Liver (tissue), 9 donors: ENCODE results near the gene PNMA1. TPM values are rescaled to one million over a fixed set of nuclear protein-coding genes. Genes with fewer than 3 reads are reported as not detected.

Experiments
- DNase-seq: peaks from one replicate; pipeline ENCODE4 v3.0.0-alpha.2; 2017; ENCODE audit warnings: low spot score
- H3K27ac ChIP-seq, 2 donors: one replicate each; pipeline ENCODE4 v1.7.0; 2013; ENCODE audit warnings: inconsistent platforms in 2 of 2, low read length in 2 of 2, control low read depth in 1 of 2, low read depth in 1 of 2, mild to moderate bottlenecking in 1 of 2
- H3K27me3 ChIP-seq, 4 donors: one replicate each; pipeline versions ENCODE4 v1.6.1 to v1.7.0; 2013; ENCODE audit warnings: low read length in 3 of 4, inconsistent platforms in 1 of 4, mild to moderate bottlenecking in 1 of 4, moderate library complexity in 1 of 4; ENCODE audit not compliant: control insufficient read depth in 4 of 4, insufficient read depth in 4 of 4
- H3K36me3 ChIP-seq, 4 donors: one replicate each; pipeline versions ENCODE4 v1.6.1 to v1.7.0; 2013; ENCODE audit warnings: low read length in 3 of 4, mild to moderate bottlenecking in 3 of 4, low read depth in 1 of 4, moderate library complexity in 1 of 4; ENCODE audit not compliant: control insufficient read depth in 4 of 4, insufficient read depth in 3 of 4
- H3K4me1 ChIP-seq, 4 donors: one replicate each; pipeline versions ENCODE4 v1.6.1 to v1.7.0; 2013; ENCODE audit warnings: low read length in 3 of 4, mild to moderate bottlenecking in 3 of 4, moderate library complexity in 1 of 4; ENCODE audit not compliant: control insufficient read depth in 4 of 4, insufficient read depth in 4 of 4
- H3K4me3 ChIP-seq, 3 donors: one replicate each; pipeline versions ENCODE4 v1.6.1 to v1.7.0; 2013; ENCODE audit warnings: low read length in 3 of 3, control low read depth in 1 of 3, low read depth in 1 of 3, mild to moderate bottlenecking in 1 of 3
- H3K9ac ChIP-seq, 2 donors: one replicate each; pipeline ENCODE4 v1.7.0; 2013; ENCODE audit warnings: low read length in 2 of 2, mild to moderate bottlenecking in 2 of 2, moderate library complexity in 2 of 2, control low read depth in 1 of 2, low read depth in 1 of 2
- H3K9me3 ChIP-seq, 4 donors: one replicate each; pipeline versions ENCODE4 v1.6.1 to v1.7.0; 2013; ENCODE audit warnings: low read length in 3 of 4; ENCODE audit not compliant: control insufficient read depth in 4 of 4
- FOXA2 ChIP-seq: IDR thresholded peaks from 2 replicates; pipeline ENCODE4 v1.6.1; 2016; ENCODE audit warnings: antibody characterized with exemption
- GABPA ChIP-seq, 2 donors: IDR thresholded peaks in 1 of 2; conservative IDR thresholded peaks in 1 of 2; 2 replicates each; pipeline ENCODE4 v1.6.1; 2016; ENCODE audit warnings: antibody characterized with exemption in 2 of 2, mild to moderate bottlenecking in 1 of 2, moderate library complexity in 1 of 2
- HNF4A ChIP-seq, 2 donors: conservative IDR thresholded peaks; 2 replicates each; pipeline ENCODE4 v1.6.1; 2016; ENCODE audit warnings: antibody characterized with exemption in 2 of 2, mild to moderate bottlenecking in 2 of 2
- HNF4G ChIP-seq: IDR thresholded peaks from 2 replicates; pipeline ENCODE4 v1.6.1; 2016; ENCODE audit warnings: antibody characterized with exemption
- JUND ChIP-seq, 2 donors: IDR thresholded peaks; 2 replicates each; pipeline ENCODE4 v1.6.1; 2016; ENCODE audit warnings: antibody characterized with exemption in 2 of 2
- NR2F2 ChIP-seq: IDR thresholded peaks from 2 replicates; pipeline ENCODE4 v1.6.1; 2016; ENCODE audit warnings: antibody characterized with exemption
- RXRA ChIP-seq, 2 donors: IDR thresholded peaks; 2 replicates each; pipeline ENCODE4 v1.6.1; 2017 to 2018; ENCODE audit warnings: antibody characterized with exemption in 2 of 2, mild to moderate bottlenecking in 1 of 2
- SP1 ChIP-seq: IDR thresholded peaks from 2 replicates; pipeline ENCODE4 v1.6.1; 2018; ENCODE audit warnings: antibody characterized with exemption, mild to moderate bottlenecking
- YY1 ChIP-seq: IDR thresholded peaks from 2 replicates; pipeline ENCODE4 v1.6.1; 2016; ENCODE audit warnings: antibody characterized with exemption, mild to moderate bottlenecking
- WGBS: extraction: QIAGEN DNeasy Blood & Tissue Kit; methylation state at CpG from one replicate; pipeline ENCODE4 v1.1.7; 2013; 5-methylcytosine and 5-hydroxymethylcytosine counted together
- polyA plus RNA-seq, 2 donors: library from polyadenylated mRNA; stranded (reverse) in 1 of 2; unstranded in 1 of 2; fragments of 200-250 nt in 1 of 2; fragments of >200 nt in 1 of 2; fragmentation: Nextera tagmentation in 1 of 2; extraction: Ambion mirVana in 1 of 2; gene quantifications; one replicate each; pipeline versions ENCODE4 v1.2.1 to v1.2.3, GENCODE V29; 2013 to 2015
- total RNA-seq, 2 donors: library from RNA; depleted of rRNA; stranded (reverse); fragments of >200 nt; gene quantifications; one replicate each; pipeline ENCODE4 v1.2.3, GENCODE V29; 2014
- TF ChIP-seq, protein P1 (sequence below): IDR thresholded peaks from 2 replicates; pipeline ENCODE4 v1.6.1; 2016; ENCODE audit warnings: antibody characterized with exemption, mild to moderate bottlenecking
- TF ChIP-seq, protein P2 (sequence below): IDR thresholded peaks from 2 replicates; pipeline ENCODE4 v1.6.1; 2016; ENCODE audit warnings: antibody characterized with exemption
- TF ChIP-seq, protein P3 (sequence below): IDR thresholded peaks from 2 replicates; pipeline ENCODE4 v1.6.1; 2016; ENCODE audit warnings: antibody characterized with exemption
- donor health status: healthy.
- donor health status: healthy.
- donor health status: healthy.
- donor health status: healthy.
- donor health status: healthy.

The PNMA1 gene
- total and polyA plus RNA-seq, 4 donors = 2.3 to 10.4 (median 3.4) TPM

DNA sequence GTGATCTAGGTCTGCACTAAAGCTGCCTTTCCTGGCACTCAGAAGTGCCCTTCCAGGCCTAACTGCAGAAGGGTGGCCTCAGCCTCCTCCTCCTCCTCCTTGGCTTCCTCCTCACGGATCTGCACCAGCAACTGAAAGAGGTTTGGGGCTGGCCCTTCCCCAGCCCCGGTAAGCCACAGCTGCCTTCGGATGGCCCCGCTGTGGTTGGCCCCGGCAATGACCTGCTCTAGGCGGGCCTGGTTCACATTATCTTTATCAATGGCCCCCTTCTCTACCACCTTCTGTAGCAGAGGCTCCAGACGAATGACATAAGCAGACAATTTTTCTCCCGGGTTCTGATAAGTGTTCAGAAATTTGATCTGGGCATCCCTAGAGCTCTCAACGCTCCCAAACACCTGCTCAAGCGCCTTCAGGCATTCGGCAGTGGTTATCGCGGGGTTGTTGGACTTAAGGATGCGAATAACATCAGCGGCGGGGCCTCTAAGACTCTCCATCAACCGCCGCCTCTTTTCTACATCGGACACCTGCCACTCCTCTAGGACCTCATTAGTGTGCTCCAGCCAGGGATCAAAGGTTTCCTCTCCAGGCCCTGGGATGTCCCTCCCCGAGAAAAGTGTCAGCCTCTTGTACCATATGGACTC lies 1.5 kb downstream of the PNMA1 start:
- H3K27me3 ChIP-seq = no peaks in the 10 kb centered on the region
- TF ChIP-seq JUND (IDR thresholded peaks at IDR 0.05) (no peak), HNF4G (no peak)
- no peaks in the 10 kb centered on the region for H3K9me3 ChIP-seq
- peaks cover 0 to 18% (median 6%) of the 10 kb centered on the region in 4 donors for H3K36me3 ChIP-seq
- H3K4me3 ChIP-seq = peak overlapping the region in 2 of 3 donors; percentile 55 to 78
- H3K9ac ChIP-seq = peak overlapping the region in 1 of 2 donors; percentile 20
- peak overlapping the region; percentile 15 to 21 for H3K27ac ChIP-seq
- no peak for DNase-seq
- WGBS = 61% methylated on average over 20 of the region's 20 CpGs
- peaks cover 5 to 11% (median 7%) of the 10 kb centered on the region in 4 donors for H3K4me1 ChIP-seq

DNA sequence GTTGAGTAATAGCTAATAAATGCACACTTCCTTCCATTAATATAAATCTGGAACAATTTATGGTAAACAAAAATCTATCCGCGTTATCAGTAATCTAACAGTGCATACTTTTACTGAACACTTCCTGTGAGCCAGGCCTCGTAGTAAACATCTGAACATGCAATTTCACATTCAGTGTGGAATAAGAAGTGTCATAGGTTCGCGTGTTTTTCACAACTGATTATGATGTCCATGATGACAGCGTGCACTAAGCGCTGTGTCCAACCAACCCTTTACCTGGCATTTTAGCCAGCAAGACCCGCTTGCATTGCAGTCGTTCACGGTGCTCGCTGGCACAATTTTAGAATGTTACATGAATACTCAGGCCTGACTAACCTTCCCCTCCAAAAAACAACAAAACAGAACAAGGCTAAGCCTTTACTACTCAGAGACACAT lies 2.1 kb downstream of the PNMA1 start:
- no peak for TF ChIP-seq RXRA (IDR thresholded peaks at IDR 0.05)
- no peak for TF ChIP-seq HNF4G
- no peak for TF ChIP-seq SP1
- no peak for TF ChIP-seq HNF4A (conservative IDR thresholded peaks at IDR 0.05)
- TF ChIP-seq, protein P1, sequence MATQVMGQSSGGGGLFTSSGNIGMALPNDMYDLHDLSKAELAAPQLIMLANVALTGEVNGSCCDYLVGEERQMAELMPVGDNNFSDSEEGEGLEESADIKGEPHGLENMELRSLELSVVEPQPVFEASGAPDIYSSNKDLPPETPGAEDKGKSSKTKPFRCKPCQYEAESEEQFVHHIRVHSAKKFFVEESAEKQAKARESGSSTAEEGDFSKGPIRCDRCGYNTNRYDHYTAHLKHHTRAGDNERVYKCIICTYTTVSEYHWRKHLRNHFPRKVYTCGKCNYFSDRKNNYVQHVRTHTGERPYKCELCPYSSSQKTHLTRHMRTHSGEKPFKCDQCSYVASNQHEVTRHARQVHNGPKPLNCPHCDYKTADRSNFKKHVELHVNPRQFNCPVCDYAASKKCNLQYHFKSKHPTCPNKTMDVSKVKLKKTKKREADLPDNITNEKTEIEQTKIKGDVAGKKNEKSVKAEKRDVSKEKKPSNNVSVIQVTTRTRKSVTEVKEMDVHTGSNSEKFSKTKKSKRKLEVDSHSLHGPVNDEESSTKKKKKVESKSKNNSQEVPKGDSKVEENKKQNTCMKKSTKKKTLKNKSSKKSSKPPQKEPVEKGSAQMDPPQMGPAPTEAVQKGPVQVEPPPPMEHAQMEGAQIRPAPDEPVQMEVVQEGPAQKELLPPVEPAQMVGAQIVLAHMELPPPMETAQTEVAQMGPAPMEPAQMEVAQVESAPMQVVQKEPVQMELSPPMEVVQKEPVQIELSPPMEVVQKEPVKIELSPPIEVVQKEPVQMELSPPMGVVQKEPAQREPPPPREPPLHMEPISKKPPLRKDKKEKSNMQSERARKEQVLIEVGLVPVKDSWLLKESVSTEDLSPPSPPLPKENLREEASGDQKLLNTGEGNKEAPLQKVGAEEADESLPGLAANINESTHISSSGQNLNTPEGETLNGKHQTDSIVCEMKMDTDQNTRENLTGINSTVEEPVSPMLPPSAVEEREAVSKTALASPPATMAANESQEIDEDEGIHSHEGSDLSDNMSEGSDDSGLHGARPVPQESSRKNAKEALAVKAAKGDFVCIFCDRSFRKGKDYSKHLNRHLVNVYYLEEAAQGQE = no peak
- TF ChIP-seq NR2F2 = no peak
- TF ChIP-seq, protein P2, sequence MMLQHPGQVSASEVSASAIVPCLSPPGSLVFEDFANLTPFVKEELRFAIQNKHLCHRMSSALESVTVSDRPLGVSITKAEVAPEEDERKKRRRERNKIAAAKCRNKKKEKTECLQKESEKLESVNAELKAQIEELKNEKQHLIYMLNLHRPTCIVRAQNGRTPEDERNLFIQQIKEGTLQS = no peak
- TF ChIP-seq JUND (IDR thresholded peaks at IDR 0.05) = no peak
- TF ChIP-seq, protein P3, sequence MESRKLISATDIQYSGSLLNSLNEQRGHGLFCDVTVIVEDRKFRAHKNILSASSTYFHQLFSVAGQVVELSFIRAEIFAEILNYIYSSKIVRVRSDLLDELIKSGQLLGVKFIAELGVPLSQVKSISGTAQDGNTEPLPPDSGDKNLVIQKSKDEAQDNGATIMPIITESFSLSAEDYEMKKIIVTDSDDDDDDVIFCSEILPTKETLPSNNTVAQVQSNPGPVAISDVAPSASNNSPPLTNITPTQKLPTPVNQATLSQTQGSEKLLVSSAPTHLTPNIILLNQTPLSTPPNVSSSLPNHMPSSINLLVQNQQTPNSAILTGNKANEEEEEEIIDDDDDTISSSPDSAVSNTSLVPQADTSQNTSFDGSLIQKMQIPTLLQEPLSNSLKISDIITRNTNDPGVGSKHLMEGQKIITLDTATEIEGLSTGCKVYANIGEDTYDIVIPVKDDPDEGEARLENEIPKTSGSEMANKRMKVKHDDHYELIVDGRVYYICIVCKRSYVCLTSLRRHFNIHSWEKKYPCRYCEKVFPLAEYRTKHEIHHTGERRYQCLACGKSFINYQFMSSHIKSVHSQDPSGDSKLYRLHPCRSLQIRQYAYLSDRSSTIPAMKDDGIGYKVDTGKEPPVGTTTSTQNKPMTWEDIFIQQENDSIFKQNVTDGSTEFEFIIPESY = no peak
- TF ChIP-seq FOXA2 = no peak
- TF ChIP-seq YY1 = no peak
- TF ChIP-seq GABPA (IDR thresholded peaks at IDR 0.05 in 1 of 2, conservative IDR thresholded peaks at IDR 0.05 in 1 of 2) = no peak
- H3K36me3 ChIP-seq = peaks cover 0 to 13% (median 5%) of the 10 kb centered on the region in 4 donors
- no peaks in the 10 kb centered on the region for H3K27me3 ChIP-seq
- no peak for DNase-seq
- peaks cover 5 to 11% (median 7%) of the 10 kb centered on the region in 4 donors for H3K4me1 ChIP-seq
- peak overlapping the region in 1 of 2 donors; percentile 20 for H3K9ac ChIP-seq
- 63% methylated on average over 11 of the region's 11 CpGs for WGBS
- H3K9me3 ChIP-seq = no peaks in the 10 kb centered on the region
- H3K4me3 ChIP-seq = peak overlapping the region in 2 of 3 donors; percentile 30 to 78
- peak overlapping the region; percentile 15 to 21 for H3K27ac ChIP-seq
